ENCODE results near the gene ATP2B2.
A peak's percentile ranks its signal among the peaks of the same experiment; 100 is the strongest.

Gene ATP2B2

DNA sequence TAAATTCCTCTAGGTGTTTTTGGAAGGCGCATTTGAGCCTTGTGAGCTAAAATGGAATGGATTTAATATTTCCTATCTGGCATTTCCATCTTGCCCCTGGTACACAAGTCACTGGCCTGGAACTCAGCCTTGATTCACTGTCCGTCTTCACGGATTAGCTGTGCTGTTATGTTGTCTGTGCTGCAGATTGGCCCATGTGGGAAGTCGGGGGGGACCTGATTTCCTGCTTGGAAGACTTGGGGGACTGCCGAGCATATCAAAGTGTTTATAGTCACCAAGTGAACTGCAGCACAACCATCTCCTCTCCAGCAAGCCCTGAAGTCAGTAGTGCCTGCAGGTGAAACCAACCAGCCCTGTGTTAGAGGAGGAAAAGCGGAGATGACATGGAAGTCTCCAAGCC, 224.8 kb downstream of the ATP2B2 start:
- TF ChIP-seq EZH2phosphoT487 (IDR thresholded peaks at IDR 0.05; ENCODE audit: low read depth) = no peak
- TF ChIP-seq, protein P1, sequence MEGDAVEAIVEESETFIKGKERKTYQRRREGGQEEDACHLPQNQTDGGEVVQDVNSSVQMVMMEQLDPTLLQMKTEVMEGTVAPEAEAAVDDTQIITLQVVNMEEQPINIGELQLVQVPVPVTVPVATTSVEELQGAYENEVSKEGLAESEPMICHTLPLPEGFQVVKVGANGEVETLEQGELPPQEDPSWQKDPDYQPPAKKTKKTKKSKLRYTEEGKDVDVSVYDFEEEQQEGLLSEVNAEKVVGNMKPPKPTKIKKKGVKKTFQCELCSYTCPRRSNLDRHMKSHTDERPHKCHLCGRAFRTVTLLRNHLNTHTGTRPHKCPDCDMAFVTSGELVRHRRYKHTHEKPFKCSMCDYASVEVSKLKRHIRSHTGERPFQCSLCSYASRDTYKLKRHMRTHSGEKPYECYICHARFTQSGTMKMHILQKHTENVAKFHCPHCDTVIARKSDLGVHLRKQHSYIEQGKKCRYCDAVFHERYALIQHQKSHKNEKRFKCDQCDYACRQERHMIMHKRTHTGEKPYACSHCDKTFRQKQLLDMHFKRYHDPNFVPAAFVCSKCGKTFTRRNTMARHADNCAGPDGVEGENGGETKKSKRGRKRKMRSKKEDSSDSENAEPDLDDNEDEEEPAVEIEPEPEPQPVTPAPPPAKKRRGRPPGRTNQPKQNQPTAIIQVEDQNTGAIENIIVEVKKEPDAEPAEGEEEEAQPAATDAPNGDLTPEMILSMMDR (IDR thresholded peaks at IDR 0.05; ENCODE audit: low read depth, low read length) = no peak
- Histone ChIP-seq H3K27me3 (ENCODE audit: low read depth, low read length) (no peaks in the 10 kb centered on the region), H3K9ac (ENCODE audit: low read length) (no peak overlapping the region), H3K4me2 (ENCODE audit: low read length) (no peak overlapping the region), H3K27ac (ENCODE audit: low read length) (no peak overlapping the region), H3K4me1 (ENCODE audit: low read length) (no peaks in the 10 kb centered on the region), H3K79me2 (ENCODE audit: low read length) (peaks cover 19% of the 10 kb centered on the region), H4K20me1 (ENCODE audit: insufficient read depth, low read length) (no peaks in the 10 kb centered on the region; the same call in none of the 2 replicates), H3K9me3 (ENCODE audit: insufficient read depth, low read length) (no peaks in the 10 kb centered on the region), H2AFZ (ENCODE audit: low read depth, low read length) (no peak overlapping the region), H3K4me3 (ENCODE audit: low read length) (no peak overlapping the region), H3K36me3 (replicated peaks; ENCODE audit: low read depth, low read length) (peaks cover 51% of the 10 kb centered on the region)

DNA sequence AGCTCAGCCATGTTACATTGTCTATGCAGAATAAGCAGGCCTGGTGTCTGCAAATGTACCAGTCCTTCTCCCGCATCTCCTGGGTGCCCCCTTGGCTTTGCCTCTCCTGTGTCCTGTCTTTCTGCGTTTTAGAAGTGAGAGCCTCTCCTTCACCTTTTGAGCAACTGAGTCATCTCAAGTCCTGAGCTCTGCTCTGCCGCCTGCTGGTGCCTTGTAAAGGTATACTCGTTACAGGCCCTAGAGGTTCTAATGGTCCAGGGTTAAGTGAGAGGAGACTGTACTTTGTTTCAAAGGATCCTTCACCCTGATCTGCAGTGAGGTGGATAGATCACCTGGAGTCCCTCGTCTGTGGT, 225.2 kb downstream of the ATP2B2 start:
- peaks cover 24% of the 10 kb centered on the region for H3K79me2 ChIP-seq (ENCODE audit: low read length)
- peaks cover 49% of the 10 kb centered on the region for H3K36me3 ChIP-seq (replicated peaks; ENCODE audit: low read depth, low read length)
- no peak overlapping the region for H3K4me2 ChIP-seq (ENCODE audit: low read length)
- H3K4me1 ChIP-seq (ENCODE audit: low read length) = no peaks in the 10 kb centered on the region
- no peak overlapping the region for H3K9ac ChIP-seq (ENCODE audit: low read length)
- H3K4me3 ChIP-seq (ENCODE audit: low read length) = no peak overlapping the region
- no peak overlapping the region for H2AFZ ChIP-seq (ENCODE audit: low read depth, low read length)
- no peaks in the 10 kb centered on the region for H3K27me3 ChIP-seq (ENCODE audit: low read depth, low read length)
- H3K9me3 ChIP-seq (ENCODE audit: insufficient read depth, low read length) = no peaks in the 10 kb centered on the region
- TF ChIP-seq EZH2phosphoT487 (IDR thresholded peaks at IDR 0.05; ENCODE audit: low read depth) = no peak
- TF ChIP-seq, protein P1 (IDR thresholded peaks at IDR 0.05; ENCODE audit: low read depth, low read length) = 0 out of 2 replicates have a peak, but pooled peaks have one; percentile 7
- H4K20me1 ChIP-seq (ENCODE audit: insufficient read depth, low read length) = no peaks in the 10 kb centered on the region; the same call in none of the 2 replicates
- H3K27ac ChIP-seq (ENCODE audit: low read length) = no peak overlapping the region

DNA sequence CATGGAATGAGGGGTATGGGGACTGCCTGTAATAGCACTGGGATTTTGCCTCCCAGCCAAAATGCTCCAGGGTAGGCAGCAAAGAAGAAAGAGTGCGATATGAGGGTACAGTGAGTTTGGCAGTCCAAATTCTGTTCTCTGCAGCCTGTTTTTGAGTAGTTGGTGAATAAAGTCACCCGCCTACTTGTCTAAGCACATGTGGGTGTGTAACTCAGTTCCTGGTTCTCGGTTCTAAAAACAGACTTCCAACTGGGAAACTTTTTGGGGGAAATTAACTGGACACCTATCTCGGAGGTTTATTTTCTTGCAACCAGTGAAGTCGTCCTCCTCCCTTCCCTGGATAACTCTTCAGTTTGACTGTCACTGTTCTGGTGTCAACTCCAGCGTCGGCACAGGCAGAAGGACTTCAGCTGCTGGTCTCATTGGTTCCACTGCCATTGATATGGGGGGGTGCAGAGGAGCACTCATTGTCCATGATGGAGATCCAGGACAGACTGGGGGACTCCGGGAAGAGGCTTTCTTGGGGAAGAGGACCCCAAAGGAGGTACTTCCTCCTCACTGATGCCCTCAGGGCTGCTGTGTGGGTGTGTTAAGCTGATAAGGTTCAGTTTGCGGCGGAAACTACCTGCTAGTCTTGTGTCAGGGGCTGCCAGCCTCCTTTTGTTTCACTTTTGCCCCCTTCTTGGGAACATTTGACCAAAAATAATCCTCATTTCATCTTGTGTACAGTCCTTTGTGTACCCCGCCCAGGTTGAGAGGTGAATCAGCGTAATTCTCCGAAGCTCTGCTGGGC, 225.8 kb downstream of the ATP2B2 start:
- Histone ChIP-seq H3K4me2 (ENCODE audit: low read length) (no peak overlapping the region), H4K20me1 (ENCODE audit: insufficient read depth, low read length) (peaks cover 1% of the 10 kb centered on the region), H3K9ac (ENCODE audit: low read length) (no peak overlapping the region), H3K27ac (ENCODE audit: low read length) (no peak overlapping the region), H3K27me3 (ENCODE audit: low read depth, low read length) (no peaks in the 10 kb centered on the region), H3K4me3 (ENCODE audit: low read length) (no peak overlapping the region), H2AFZ (ENCODE audit: low read depth, low read length) (no peak overlapping the region), H3K9me3 (ENCODE audit: insufficient read depth, low read length) (no peaks in the 10 kb centered on the region), H3K36me3 (replicated peaks; ENCODE audit: low read depth, low read length) (peaks cover 45% of the 10 kb centered on the region), H3K79me2 (ENCODE audit: low read length) (peaks cover 29% of the 10 kb centered on the region), H3K4me1 (ENCODE audit: low read length) (no peaks in the 10 kb centered on the region)
- TF ChIP-seq, protein P1 (IDR thresholded peaks at IDR 0.05; ENCODE audit: low read depth, low read length) = no peak
- no peak for TF ChIP-seq EZH2phosphoT487 (IDR thresholded peaks at IDR 0.05; ENCODE audit: low read depth)

DNA sequence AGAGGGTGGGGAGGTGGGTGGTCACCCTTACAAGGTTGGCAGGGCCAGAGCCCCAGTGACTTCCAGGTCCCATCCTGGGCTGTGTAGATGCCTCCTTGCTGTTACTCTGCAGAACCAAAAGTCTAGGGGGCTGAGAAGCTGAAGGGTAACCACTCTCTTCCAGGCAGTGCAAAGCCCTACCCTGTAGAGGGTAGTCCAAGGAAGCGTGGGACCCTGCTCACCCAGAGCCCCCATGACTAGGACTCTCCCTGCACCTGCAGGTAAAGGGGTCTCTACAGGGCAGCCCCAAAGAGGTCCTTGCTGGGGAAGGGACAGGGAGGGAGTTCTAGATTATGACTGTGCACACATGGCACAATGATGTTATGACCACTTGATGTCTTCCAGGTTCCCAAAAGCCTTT, 226.9 kb downstream of the ATP2B2 start:
- Histone ChIP-seq H3K79me2 (ENCODE audit: low read length) (peaks cover 40% of the 10 kb centered on the region), H4K20me1 (ENCODE audit: insufficient read depth, low read length) (peaks cover 10% of the 10 kb centered on the region), H3K4me2 (ENCODE audit: low read length) (no peak overlapping the region), H3K4me3 (ENCODE audit: low read length) (no peak overlapping the region), H3K9me3 (ENCODE audit: insufficient read depth, low read length) (no peaks in the 10 kb centered on the region), H3K4me1 (ENCODE audit: low read length) (no peaks in the 10 kb centered on the region), H3K27ac (ENCODE audit: low read length) (no peak overlapping the region), H3K27me3 (ENCODE audit: low read depth, low read length) (no peaks in the 10 kb centered on the region), H3K9ac (ENCODE audit: low read length) (no peak overlapping the region), H2AFZ (ENCODE audit: low read depth, low read length) (no peak overlapping the region), H3K36me3 (replicated peaks; ENCODE audit: low read depth, low read length) (peaks cover 48% of the 10 kb centered on the region)
- TF ChIP-seq EZH2phosphoT487 (IDR thresholded peaks at IDR 0.05; ENCODE audit: low read depth) = no peak
- TF ChIP-seq, protein P1 (IDR thresholded peaks at IDR 0.05; ENCODE audit: low read depth, low read length) = no peak
